Activated CD4-positive, alpha-beta memory T cell treated with anti-CD3 and anti-CD28 coated beads for 36 hours (primary cell): Measurements from ENCODE around the gene ABCC6. TPM values are rescaled to one million over a fixed set of nuclear protein-coding genes. Genes with fewer than 3 reads are reported as not detected.
"Not testable (repeated sequence)": the region's sequence is repeated elsewhere in the genome, so short reads cannot be mapped to it uniquely, and the experiment has no call there.

ENCODE experiments used
- CTCF ChIA-PET: fragments of 350-600 bp; sonication (Branson Sonifier 250); formaldehyde crosslinking; loops from one replicate; lab custom pipeline; 2021; ENCODE audit warnings: antibody characterized with exemption, inconsistent platforms; lab: Charles Lee
- POLR2A ChIA-PET: fragments of 350-600 bp; sonication (Branson Sonifier 250); formaldehyde crosslinking; loops from one replicate; lab custom pipeline; 2021; ENCODE audit warnings: antibody characterized with exemption; lab: Charles Lee
- DNase-seq: peaks from one replicate; pipeline ENCODE4 v3.0.0-alpha.2; 2020
- H3K27ac Mint-ChIP-seq: one replicate; pipeline ENCODE4 v1.8.0; 2021; ENCODE audit warnings: mixed read lengths
- H3K27me3 Mint-ChIP-seq: one replicate; pipeline ENCODE4 v1.8.0; 2021; ENCODE audit warnings: mixed read lengths
- H3K36me3 Mint-ChIP-seq: one replicate; pipeline ENCODE4 v1.8.0; 2021; ENCODE audit warnings: mixed read lengths
- H3K4me1 Mint-ChIP-seq: one replicate; pipeline ENCODE4 v1.8.0; 2021; ENCODE audit warnings: low read depth, mixed read lengths
- H3K4me3 Mint-ChIP-seq: one replicate; pipeline ENCODE4 v1.8.0; 2021; ENCODE audit warnings: mild to moderate bottlenecking, mixed read lengths
- H3K9me3 Mint-ChIP-seq: one replicate; pipeline ENCODE4 v1.8.0; 2021; ENCODE audit warnings: mixed read lengths
- intact Hi-C: fragments of 100-400 bp; cut with micrococcal nuclease; formaldehyde crosslinking; loops from one replicate; pipeline ENCODE4 v1.15.1; 2023
- total RNA-seq, 2 experiments: library from RNA; stranded (reverse); gene quantifications; one replicate each; pipeline ENCODE4 v1.2.3, GENCODE V29; 2021

Gene ABCC6
- total RNA-seq, 2 experiments from 2014 or later, result not detected

DNA sequence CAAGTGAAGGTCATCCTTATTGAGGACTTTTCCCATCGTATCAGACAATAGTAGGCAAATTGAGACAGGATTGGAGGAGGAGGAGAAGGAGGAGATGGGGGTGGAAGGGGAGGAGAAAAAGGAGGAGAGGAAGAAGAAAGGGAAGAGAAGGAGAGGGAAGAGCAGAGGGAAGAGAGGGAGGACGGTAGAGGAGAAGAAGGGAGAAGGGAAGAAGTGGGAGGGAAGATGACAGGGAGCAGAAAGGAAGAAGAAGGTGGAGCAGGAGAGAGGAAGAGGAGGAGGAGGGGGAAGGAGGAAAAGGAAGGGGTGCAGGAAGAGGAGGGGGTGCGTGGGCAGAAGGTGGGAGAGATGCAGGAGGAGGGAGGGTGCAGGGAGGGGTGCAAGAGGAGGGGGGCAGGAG, 26.0 kb downstream of the ABCC6 start:
- Mint-ChIP-seq H3K4me1 (peaks cover 9% of the 10 kb centered on the region), H3K36me3 (no peaks in the 10 kb centered on the region), H3K4me3 (no peak overlapping the region), H3K27me3 (no peaks in the 10 kb centered on the region), H3K27ac (no peak overlapping the region), H3K9me3 (no peaks in the 10 kb centered on the region)
- ChIA-PET POLR2A (no interaction called here), CTCF (no interaction called here)
- DNase-seq, result no peak
- intact Hi-C loops, result no loop called here

DNA sequence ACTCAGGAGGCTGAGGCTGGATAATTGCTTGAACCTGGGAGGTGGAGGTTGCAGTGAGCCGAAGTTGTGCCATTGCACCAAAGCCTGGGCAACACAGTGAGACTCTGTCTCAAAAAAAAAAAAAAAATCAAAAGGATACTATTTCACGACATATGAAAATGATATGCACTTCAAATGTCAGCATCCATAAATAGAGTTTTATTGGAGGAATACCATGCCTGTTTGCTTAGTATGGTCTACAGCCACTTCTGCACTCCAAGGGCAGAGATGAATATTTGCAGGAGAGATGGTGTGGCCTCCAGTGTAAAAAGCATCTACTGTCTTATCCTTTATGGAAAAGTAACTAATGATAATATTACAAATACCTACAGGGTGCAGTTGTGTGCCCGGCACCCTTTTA, 27.2 kb downstream of the ABCC6 start:
- Mint-ChIP-seq H3K27ac (no peak overlapping the region), H3K9me3 (no peaks in the 10 kb centered on the region), H3K27me3 (peaks cover 2% of the 10 kb centered on the region), H3K36me3 (no peaks in the 10 kb centered on the region), H3K4me1 (peaks cover 9% of the 10 kb centered on the region), H3K4me3 (no peak overlapping the region)
- ChIA-PET CTCF (no interaction called here), POLR2A (no interaction called here)
- DNase-seq, result no peak
- intact Hi-C loops, result no loop called here

DNA sequence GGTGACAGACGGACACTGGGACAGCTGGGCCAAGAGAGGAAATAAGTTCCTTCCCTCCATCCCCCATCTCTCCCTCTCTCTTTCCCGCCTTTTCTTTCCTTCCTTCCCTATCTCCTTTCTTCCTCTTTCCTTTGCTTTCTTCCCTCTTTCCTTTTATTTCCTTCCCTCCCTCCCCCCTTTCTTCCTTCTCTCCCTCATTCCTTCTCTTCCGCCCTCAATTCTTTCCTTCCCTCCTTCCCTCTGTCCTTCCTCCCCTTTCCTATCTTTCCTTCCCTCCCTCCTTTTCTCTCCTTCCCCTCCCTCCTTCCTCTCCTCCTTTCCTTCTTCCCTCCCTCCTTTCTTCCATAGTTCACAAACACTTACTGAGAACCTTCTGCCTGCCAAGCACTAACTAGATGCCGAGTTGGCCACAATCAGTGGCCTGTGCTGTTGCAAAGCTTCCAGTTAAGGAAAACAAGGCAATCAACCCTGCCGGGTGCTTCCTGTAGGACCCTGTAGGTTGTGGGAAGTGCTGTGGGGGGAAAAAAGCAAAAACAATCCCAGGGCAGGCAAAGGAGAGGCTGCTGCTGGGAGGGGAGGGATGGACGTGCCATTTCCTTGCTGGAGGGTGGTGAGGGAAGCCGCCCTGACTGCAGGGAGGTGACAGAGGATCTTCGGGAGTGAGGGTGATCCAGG, 31.7 kb downstream of the ABCC6 start:
- no peak for DNase-seq
- no peaks in the 10 kb centered on the region for H3K4me1 Mint-ChIP-seq
- H3K36me3 Mint-ChIP-seq, result no peaks in the 10 kb centered on the region
- intact Hi-C loops, result loop anchor here (5.0 kb wide), 1 partner anchor 424 kb away; no protein-coding TSS in a partner anchor
- CTCF ChIA-PET, result no interaction called here
- peaks cover 9% of the 10 kb centered on the region for H3K27me3 Mint-ChIP-seq
- H3K9me3 Mint-ChIP-seq, result no peaks in the 10 kb centered on the region
- POLR2A ChIA-PET, result no interaction called here
- H3K27ac Mint-ChIP-seq, result no peak overlapping the region
- H3K4me3 Mint-ChIP-seq, result no peak overlapping the region

GRCh38 chr16:16190966-16191365, 32.3 kb downstream of the ABCC6 start:
- H3K4me1 Mint-ChIP-seq, H3K9me3 Mint-ChIP-seq, H3K27ac Mint-ChIP-seq, DNase-seq, CTCF ChIA-PET, H3K4me3 Mint-ChIP-seq, H3K27me3 Mint-ChIP-seq, H3K36me3 Mint-ChIP-seq, POLR2A ChIA-PET: not testable (repeated sequence)
- intact Hi-C loops, result loop anchor here (5.0 kb wide), 1 partner anchor 424 kb away; no protein-coding TSS in a partner anchor

- no peak for DNase-seq
- intact Hi-C loops, result loop anchor here (5.0 kb wide), 1 partner anchor 423 kb away; no protein-coding TSS in a partner anchor
- no peaks in the 10 kb centered on the region for H3K36me3 Mint-ChIP-seq
- H3K27me3 Mint-ChIP-seq, result peaks cover 9% of the 10 kb centered on the region
- ChIA-PET CTCF (no interaction called here), POLR2A (no interaction called here)
- no peaks in the 10 kb centered on the region for H3K9me3 Mint-ChIP-seq
- H3K4me3 Mint-ChIP-seq, result no peak overlapping the region
- H3K4me1 Mint-ChIP-seq, result no peaks in the 10 kb centered on the region
- H3K27ac Mint-ChIP-seq, result no peak overlapping the region
Measured at GRCh38 chr16:16190546-16190945, 32.7 kb downstream of the ABCC6 start.

GRCh38 chr16:16189842-16190241, 33.5 kb downstream of the ABCC6 start:
- H3K36me3 Mint-ChIP-seq, result no peaks in the 10 kb centered on the region
- H3K4me3 Mint-ChIP-seq, result no peak overlapping the region
- no peak overlapping the region for H3K27ac Mint-ChIP-seq
- intact Hi-C loops, result loop anchor here (5.0 kb wide), 1 partner anchor 423 kb away; no protein-coding TSS in a partner anchor
- no peaks in the 10 kb centered on the region for H3K9me3 Mint-ChIP-seq
- ChIA-PET POLR2A (no interaction called here), CTCF (no interaction called here)
- no peaks in the 10 kb centered on the region for H3K4me1 Mint-ChIP-seq
- H3K27me3 Mint-ChIP-seq, result peaks cover 9% of the 10 kb centered on the region
- DNase-seq, result no peak

GRCh38 chr16:16188827-16189226, 34.5 kb downstream of the ABCC6 start:
- intact Hi-C loops, result no loop called here
- no peak for DNase-seq
- ChIA-PET POLR2A (no interaction called here), CTCF (no interaction called here)
- Mint-ChIP-seq H3K9me3 (no peaks in the 10 kb centered on the region), H3K4me3 (no peak overlapping the region), H3K36me3 (no peaks in the 10 kb centered on the region), H3K27me3 (peaks cover 9% of the 10 kb centered on the region), H3K27ac (no peak overlapping the region), H3K4me1 (no peaks in the 10 kb centered on the region)

GRCh38 chr16:16186820-16187219, 36.5 kb downstream of the ABCC6 start:
- DNase-seq, result no peak
- Mint-ChIP-seq H3K9me3 (no peaks in the 10 kb centered on the region), H3K4me3 (no peak overlapping the region), H3K4me1 (no peaks in the 10 kb centered on the region), H3K36me3 (no peaks in the 10 kb centered on the region), H3K27ac (no peak overlapping the region), H3K27me3 (peaks cover 9% of the 10 kb centered on the region)
- CTCF ChIA-PET, result interaction anchor here (0.7 to 1.7 kb wide), 4 partner anchors 9 to 22 kb away, joined by 3 to 7 read pairs (median 6); no protein-coding TSS in a partner anchor
- POLR2A ChIA-PET, result no interaction called here
- intact Hi-C loops, result no loop called here

- CTCF ChIA-PET, result no interaction called here
- Mint-ChIP-seq H3K27me3 (peaks cover 1% of the 10 kb centered on the region), H3K27ac (no peak overlapping the region), H3K4me3 (no peak overlapping the region), H3K4me1 (no peaks in the 10 kb centered on the region), H3K36me3 (no peaks in the 10 kb centered on the region), H3K9me3 (no peaks in the 10 kb centered on the region)
- intact Hi-C loops, result no loop called here
- POLR2A ChIA-PET, result no interaction called here
- DNase-seq, result no peak
Measured at GRCh38 chr16:16185095-16185494, 38.2 kb downstream of the ABCC6 start.

- H3K9me3 Mint-ChIP-seq, result no peaks in the 10 kb centered on the region
- no peak for DNase-seq
- CTCF ChIA-PET, result no interaction called here
- no peaks in the 10 kb centered on the region for H3K36me3 Mint-ChIP-seq
- POLR2A ChIA-PET, result no interaction called here
- H3K27me3 Mint-ChIP-seq, result no peaks in the 10 kb centered on the region
- no peak overlapping the region for H3K4me3 Mint-ChIP-seq
- intact Hi-C loops, result no loop called here
- H3K27ac Mint-ChIP-seq, result no peak overlapping the region
- H3K4me1 Mint-ChIP-seq, result no peaks in the 10 kb centered on the region
Measured at GRCh38 chr16:16184594-16184993, 38.7 kb downstream of the ABCC6 start.

DNA sequence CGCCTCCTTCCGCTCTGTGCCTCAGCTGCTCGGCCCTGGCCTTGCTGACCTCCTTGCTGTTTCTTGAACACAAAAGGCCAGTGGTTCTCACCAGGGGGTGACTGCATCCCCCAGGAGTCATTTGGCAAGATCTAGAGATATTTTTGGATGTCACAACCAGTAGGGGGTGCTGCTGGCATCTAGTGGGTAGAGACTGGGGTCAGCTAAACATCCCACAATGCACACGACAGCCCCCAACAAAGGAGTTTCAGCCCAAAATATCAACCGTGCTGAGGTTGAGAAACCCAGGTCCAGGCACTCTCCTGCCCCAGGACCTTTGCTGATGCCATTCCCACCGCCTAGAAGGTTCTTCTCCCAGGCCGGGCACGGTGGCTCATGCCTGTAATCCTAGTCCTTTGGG, 39.7 kb downstream of the ABCC6 start:
- ChIA-PET POLR2A (no interaction called here), CTCF (interaction anchor here (1.3 to 1.7 kb wide), 2 partner anchors 10 to 406 kb away, joined by 3 to 4 read pairs; no protein-coding TSS in a partner anchor)
- Mint-ChIP-seq H3K9me3 (no peaks in the 10 kb centered on the region), H3K27me3 (no peaks in the 10 kb centered on the region), H3K4me1 (no peaks in the 10 kb centered on the region), H3K36me3 (no peaks in the 10 kb centered on the region), H3K27ac (no peak overlapping the region), H3K4me3 (no peak overlapping the region)
- intact Hi-C loops, result no loop called here
- no peak for DNase-seq

- Mint-ChIP-seq H3K27ac (no peak overlapping the region), H3K27me3 (no peaks in the 10 kb centered on the region), H3K4me3 (no peak overlapping the region), H3K4me1 (no peaks in the 10 kb centered on the region), H3K9me3 (no peaks in the 10 kb centered on the region), H3K36me3 (no peaks in the 10 kb centered on the region)
- intact Hi-C loops, result no loop called here
- CTCF ChIA-PET, result interaction anchor here (1.3 to 1.7 kb wide), 2 partner anchors 9 to 405 kb away, joined by 3 to 4 read pairs; no protein-coding TSS in a partner anchor
- DNase-seq, result no peak
- POLR2A ChIA-PET, result no interaction called here
Measured at GRCh38 chr16:16182918-16183317, 40.4 kb downstream of the ABCC6 start.

DNA sequence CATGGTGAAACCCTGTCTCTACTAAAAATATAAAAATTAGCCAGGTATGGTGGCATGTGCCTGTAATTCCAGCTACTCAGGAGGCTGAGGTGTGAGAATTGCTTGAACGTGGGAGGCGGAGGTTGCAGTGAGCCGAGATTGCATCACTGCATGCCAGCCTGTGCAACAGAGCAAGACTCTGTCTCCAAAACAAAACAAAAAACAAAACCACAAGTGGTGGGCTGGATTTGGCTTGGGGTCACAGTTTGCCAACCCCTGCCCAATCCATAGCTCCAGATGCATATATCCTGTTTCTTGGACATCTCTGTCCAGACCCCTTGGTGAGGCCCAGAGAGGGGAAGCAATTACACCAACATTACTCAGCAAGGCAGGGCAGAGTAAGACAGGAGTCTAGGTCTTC, 41.5 kb downstream of the ABCC6 start:
- H3K4me3 Mint-ChIP-seq, intact Hi-C loops, H3K27me3 Mint-ChIP-seq, H3K36me3 Mint-ChIP-seq, DNase-seq, H3K4me1 Mint-ChIP-seq, CTCF ChIA-PET, H3K9me3 Mint-ChIP-seq, H3K27ac Mint-ChIP-seq, POLR2A ChIA-PET: not testable (repeated sequence)
